ENCODE measurements around the gene ADCY2.

ADCY2 gene

DNA sequence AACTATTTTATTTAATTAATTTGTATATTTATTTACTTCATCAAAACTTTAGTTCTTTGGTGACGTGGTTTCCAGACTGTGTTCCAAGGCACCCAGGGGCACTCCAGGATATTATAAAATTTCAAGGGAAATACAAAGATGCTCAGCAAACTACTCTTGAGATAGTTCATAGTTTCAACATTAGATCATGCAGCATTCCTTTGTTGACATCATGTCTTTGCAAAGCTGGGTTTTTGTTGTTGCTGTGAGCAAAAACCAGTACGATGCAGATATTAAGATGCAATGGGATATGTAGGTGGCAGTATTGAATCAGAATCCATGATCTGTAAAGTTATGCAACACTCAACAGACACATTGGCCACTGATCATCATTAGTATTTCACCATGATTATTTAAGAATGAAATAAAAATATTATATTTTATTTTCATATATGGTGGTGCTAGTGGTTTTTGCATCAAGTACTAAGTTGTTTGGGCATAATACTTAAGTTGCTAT is 219.7 kb downstream of the ADCY2 start:
- no peak for DNase-seq (ENCODE audit: low read depth)
- TF ChIP-seq, protein P1, sequence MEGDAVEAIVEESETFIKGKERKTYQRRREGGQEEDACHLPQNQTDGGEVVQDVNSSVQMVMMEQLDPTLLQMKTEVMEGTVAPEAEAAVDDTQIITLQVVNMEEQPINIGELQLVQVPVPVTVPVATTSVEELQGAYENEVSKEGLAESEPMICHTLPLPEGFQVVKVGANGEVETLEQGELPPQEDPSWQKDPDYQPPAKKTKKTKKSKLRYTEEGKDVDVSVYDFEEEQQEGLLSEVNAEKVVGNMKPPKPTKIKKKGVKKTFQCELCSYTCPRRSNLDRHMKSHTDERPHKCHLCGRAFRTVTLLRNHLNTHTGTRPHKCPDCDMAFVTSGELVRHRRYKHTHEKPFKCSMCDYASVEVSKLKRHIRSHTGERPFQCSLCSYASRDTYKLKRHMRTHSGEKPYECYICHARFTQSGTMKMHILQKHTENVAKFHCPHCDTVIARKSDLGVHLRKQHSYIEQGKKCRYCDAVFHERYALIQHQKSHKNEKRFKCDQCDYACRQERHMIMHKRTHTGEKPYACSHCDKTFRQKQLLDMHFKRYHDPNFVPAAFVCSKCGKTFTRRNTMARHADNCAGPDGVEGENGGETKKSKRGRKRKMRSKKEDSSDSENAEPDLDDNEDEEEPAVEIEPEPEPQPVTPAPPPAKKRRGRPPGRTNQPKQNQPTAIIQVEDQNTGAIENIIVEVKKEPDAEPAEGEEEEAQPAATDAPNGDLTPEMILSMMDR (conservative IDR thresholded peaks at IDR 0.05; ENCODE audit: low read length) = no peak
- no peak overlapping the region for H3K4me3 ChIP-seq (ENCODE audit: low read length)

DNA sequence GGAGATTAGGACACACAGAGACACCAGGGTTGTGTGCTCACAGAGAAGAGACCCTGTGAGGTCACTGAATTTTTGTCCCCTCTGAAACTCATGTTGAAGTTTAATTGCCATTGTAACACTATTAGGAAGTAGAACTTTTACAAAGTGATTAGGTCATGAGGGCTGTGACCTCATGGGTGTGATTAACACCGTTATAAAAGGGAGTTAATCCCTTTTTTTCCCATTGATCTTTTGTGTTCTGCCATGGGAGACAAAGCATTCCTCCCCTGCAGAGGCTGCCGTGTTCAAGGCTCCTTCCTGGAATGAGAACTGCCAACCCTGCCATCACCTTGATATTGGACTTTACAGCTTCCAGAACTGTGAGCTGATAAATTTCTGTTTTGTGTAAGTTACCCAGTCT is 221.0 kb downstream of the ADCY2 start:
- DNase-seq (ENCODE audit: low read depth) = no peak
- no peak overlapping the region for H3K4me3 ChIP-seq (ENCODE audit: low read length)
- TF ChIP-seq, protein P1 (conservative IDR thresholded peaks at IDR 0.05; ENCODE audit: low read length) = no peak

DNA sequence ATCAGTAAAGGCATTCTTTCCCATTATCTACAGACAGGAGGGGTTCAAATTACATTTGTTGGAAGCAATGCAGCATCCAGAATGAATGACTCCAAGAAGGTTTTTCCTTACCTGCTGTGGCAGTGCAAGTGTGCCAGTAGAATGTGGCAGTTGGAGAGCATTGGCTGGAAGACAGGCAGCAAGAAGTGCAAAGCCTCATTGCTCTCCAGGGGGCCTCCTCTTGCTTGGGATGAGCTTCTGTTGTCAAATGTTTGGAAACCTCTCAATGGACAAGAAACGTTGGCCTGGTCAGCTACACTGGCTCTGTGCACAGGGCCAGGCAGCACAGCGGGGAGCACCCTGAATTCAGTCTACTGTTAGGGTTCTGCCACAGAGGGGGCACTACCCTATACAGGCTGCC is 226.6 kb downstream of the ADCY2 start:
- TF ChIP-seq, protein P1 (conservative IDR thresholded peaks at IDR 0.05; ENCODE audit: low read length) = no peak
- no peak for DNase-seq (ENCODE audit: low read depth)
- no peak overlapping the region for H3K4me3 ChIP-seq (ENCODE audit: low read length)

DNA sequence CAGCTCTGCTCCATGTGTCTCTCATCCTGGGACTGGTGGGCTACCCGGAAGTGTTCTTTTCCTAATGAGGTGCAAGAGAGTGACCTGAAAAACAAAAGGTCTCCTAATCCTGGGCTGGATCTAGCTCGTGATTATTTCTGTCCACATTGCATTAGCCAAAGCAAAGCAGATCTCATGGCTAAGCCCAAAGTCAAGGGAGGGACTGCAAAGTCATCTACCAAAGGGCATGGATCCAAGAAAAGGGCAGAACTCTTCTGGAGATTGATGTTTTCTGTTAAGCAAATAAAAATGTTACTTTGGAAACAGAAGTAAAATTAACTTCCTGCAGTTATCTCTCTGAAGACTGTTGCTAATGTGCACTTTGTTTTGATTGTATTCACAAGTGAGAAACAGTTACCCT is 229.8 kb downstream of the ADCY2 start:
- DNase-seq (ENCODE audit: low read depth) = no peak
- no peak overlapping the region for H3K4me3 ChIP-seq (ENCODE audit: low read length)
- TF ChIP-seq, protein P1 (conservative IDR thresholded peaks at IDR 0.05; ENCODE audit: low read length) = no peak

DNA sequence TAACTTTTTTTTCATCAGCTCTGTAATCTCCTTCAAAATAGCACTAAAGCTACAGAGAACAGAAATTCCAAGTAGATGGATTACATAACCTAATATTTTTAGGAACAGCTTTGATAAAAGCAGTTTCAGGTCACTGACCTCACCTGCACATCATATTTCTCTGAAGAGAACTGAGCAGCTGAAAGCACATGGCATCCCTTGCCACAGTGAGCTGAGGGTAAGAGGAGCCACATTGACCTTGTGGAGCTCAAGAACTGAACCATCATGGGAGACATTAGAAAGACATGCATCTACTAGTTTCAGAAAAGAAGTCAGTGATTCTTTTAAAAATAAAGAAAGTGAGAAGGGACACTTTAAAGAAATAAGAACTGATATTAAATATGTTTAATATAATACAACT is 232.3 kb downstream of the ADCY2 start:
- no peak for DNase-seq (ENCODE audit: low read depth)
- TF ChIP-seq, protein P1 (conservative IDR thresholded peaks at IDR 0.05; ENCODE audit: low read length) = no peak
- no peak overlapping the region for H3K4me3 ChIP-seq (ENCODE audit: low read length)

DNA sequence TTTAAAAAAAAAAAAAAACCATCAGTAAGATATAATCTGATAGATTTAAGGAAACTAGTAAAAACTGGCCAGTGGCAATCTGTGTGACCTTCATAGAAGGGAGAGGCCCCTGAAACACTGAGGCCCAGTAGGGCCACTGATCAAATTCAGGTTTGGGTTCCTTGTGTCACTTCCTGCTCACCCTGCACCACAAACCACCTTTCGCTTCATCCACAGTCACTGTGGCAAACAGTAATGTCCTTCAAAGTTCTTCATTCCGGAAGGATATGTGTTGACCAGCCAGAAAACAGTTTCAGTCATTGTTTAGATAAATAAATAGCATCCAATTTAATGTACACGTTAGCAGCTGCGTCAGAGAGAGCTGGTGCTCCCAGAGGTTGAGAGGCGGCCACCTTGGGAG is 232.9 kb downstream of the ADCY2 start:
- TF ChIP-seq, protein P1 (conservative IDR thresholded peaks at IDR 0.05; ENCODE audit: low read length) = no peak
- H3K4me3 ChIP-seq (ENCODE audit: low read length) = no peak overlapping the region
- DNase-seq (ENCODE audit: low read depth) = no peak

DNA sequence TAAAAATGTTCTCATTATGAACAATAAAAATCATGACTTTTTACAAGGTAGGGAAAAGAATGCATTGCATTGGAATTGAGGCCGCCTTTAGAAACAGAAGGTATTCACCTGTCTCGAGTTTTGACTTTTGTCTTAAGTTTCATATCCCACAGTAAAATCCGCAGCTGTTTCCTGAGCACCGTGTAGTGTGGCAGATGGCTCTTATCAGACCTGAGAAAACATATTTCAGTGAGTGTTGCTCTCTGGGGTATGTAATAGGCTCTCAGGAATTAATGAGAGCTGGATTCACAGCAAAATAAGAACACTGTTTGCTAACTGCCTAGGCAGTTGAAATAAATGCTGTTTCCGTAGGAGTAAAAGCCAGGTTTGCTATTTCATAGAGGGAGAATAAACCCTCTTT is 233.6 kb downstream of the ADCY2 start:
- H3K4me3 ChIP-seq (ENCODE audit: low read length) = no peak overlapping the region
- DNase-seq (ENCODE audit: low read depth) = no peak
- TF ChIP-seq, protein P1 (conservative IDR thresholded peaks at IDR 0.05; ENCODE audit: low read length) = no peak
